GM19035 (cell line): ENCODE results near the gene PRR36.

Experiments used
- ATAC-seq: cut with Tn5 transposase; IDR thresholded peaks from one replicate; pipeline ENCODE4 v1.9.1; 2021; ENCODE audit not compliant: unreplicated experiment

The PRR36 gene

DNA sequence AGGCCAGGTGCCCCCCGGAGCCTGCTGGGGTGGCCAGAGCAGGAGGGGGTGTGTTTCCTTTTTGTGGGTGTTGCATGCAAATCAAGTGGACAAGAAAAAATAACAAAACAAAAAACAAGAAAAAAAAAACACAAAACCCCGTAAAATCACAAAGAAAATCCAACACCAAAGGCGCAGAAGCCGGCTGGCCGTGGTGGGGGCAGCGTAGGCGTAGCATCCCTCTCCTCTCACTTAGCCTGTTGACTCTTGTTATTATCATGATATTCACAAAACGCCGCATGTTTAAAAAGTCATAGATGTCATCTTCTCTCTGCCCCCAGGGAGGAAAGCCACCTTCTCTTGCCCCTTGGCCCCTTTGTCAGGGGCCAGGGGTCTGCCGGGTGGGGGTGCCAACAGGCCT, 39.5 kb upstream of the PRR36 start:
- ATAC-seq = no peak

- ATAC-seq = no peak
These were observed 38.7 kb upstream of the PRR36 start for GRCh38 chr19:7912697-7913564.

- no peak for ATAC-seq
These were observed 38.0 kb upstream of the PRR36 start for GRCh38 chr19:7912144-7912696.

DNA sequence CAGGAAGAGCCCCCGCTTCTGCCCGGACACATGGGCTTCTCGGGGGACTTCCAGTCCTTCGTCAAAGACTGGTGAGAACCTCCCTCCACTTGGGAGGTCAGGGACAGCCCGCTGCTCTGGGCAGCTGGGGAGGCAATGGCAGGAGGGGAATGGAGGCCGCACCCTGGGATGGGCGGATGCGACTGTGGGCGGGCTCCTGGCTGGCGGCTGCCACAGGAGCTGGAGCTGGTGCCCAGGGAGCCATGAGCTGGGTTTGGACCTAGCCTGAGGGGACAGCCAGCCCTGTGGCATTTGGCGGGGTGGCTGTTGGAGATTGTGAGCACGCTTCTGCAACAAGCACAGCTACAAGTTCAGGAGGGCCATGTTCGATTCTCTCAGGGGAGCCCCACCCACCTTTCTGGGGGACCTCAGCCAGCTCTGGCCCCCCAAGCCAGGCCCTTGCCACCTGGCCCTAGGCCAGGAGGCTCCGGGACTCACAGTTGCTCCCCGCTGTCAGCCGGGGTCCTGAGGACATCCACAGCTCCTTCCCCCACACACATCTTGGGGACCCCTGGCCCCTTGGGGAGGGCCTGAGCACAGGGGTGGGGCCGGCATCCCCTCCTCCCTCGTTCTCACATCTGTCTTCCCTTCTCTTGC, 37.4 kb upstream of the PRR36 start:
- no peak for ATAC-seq

GRCh38 chr19:7910321-7911161, 36.4 kb upstream of the PRR36 start:
- no peak for ATAC-seq

- ATAC-seq = no peak
These were observed 35.4 kb upstream of the PRR36 start for GRCh38 chr19:7909471-7910067.

DNA sequence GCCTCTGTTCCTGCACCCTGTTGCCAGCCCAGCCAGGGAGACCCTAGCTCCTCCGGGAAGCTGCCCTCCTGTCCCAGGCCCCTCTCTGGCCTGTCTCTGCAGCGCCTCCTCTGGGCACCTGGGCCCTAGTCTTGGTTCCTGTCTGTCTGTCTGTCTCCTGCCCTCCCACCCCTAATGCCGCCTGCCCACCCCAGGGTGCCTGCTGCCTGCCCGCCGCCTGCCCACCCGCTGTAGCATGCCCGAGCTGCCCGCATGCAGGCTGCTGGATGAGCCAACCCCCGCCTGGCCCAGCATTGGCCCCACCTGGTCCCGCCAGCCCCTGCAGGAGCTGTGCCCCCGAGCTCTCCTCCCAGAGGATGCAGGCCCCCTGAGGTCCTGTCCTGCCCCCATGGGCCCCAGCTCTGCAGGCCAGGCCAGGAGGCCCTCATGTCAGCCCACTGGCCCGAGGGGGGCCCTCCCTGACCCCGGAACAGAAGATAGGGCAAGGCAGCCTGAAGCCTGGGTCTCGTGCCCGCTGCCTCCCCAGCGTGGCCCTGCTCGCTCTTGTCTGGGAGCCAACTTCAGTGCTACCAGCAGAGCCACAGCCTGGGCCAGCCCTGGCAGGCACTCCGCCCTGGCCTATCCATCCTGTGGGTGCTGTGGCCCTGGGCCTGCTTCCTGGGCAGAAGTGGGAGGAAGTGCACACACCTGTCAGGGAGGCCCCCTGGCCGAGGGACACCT, 34.7 kb upstream of the PRR36 start:
- no peak for ATAC-seq

GRCh38 chr19:7908078-7908699, 34.0 kb upstream of the PRR36 start:
- ATAC-seq = no peak

GRCh38 chr19:7907544-7907943, 33.4 kb upstream of the PRR36 start:
- ATAC-seq = no peak

DNA sequence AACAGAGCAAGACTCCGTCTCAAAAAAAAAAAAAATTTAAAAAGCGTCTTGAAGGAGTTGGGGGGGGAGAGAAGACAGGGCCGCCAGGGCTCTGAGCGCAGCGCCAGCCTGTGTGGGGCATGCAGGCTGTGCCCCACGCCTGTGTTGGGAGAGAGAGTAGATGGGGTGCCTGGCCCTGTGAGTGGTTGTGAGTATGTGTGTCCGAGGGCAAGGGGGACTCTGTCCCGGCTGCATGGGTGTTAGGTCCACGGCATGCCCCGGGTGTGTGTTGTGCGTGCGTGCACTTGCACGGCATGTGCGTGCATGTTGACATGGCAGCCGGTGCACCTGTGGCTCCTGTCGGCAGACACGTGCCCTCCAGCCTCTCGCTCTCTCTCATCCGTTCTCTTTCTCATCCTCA, 32.9 kb upstream of the PRR36 start:
- no peak for ATAC-seq

DNA sequence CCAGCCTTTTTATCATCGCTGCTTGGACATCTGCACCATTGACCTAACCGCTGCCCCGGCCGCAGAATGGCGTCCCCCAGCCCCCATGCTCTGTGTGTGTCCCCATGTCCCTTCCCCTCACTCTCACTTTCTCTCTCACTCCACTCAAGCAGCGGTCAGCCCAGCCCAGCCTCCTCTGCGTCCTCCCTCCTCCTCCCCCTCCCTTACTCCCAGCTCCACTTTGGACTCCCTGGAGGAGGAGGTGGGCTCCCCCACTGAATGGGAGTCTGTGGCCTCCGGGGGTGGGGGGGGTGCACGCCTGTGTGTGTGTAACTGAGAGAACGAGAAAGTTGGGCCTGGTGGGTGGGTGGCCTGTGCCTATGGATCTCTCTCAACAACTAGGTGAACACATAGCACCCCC, 31.7 kb upstream of the PRR36 start:
- no peak for ATAC-seq

GRCh38 chr19:7905268-7905667, 31.1 kb upstream of the PRR36 start:
- no peak for ATAC-seq

GRCh38 chr19:7904074-7905020, 30.2 kb upstream of the PRR36 start:
- ATAC-seq = peak; percentile 41

- ATAC-seq = peak; percentile 80
These were observed 29.3 kb upstream of the PRR36 start, which contains the start of gene MAP2K7 for GRCh38 chr19:7903244-7904073. TSS of gene MAP2K7 (plus strand) at chr19:7903877. CDS start at chr19:7903945, 68 bp downstream.

- ATAC-seq = no peak
These were observed 28.6 kb upstream of the PRR36 start for GRCh38 chr19:7902796-7903243.

GRCh38 chr19:7901337-7901736, 27.1 kb upstream of the PRR36 start:
- ATAC-seq = no peak

- no peak for ATAC-seq
These were observed 26.7 kb upstream of the PRR36 start for GRCh38 chr19:7900931-7901330.
